Lower leg skin (tissue), 3 donors: ENCODE measurements around the gene PDZD2.

ENCODE experiments used
- POLR2A ChIP-seq, 2 donors: fragments of 450-650 bp; IDR thresholded peaks; one replicate each; pipeline ENCODE4 v1.6.1; 2016 to 2017; ENCODE audit warnings: antibody characterized with exemption in 2 of 2, mild to moderate bottlenecking in 1 of 2, moderate library complexity in 1 of 2
- TF ChIP-seq, protein P1 (sequence below), 3 donors: fragments of 450-650 bp; IDR thresholded peaks; one replicate each; pipeline ENCODE4 v1.5.1; 2016; ENCODE audit warnings: antibody characterized with exemption in 3 of 3, mild to moderate bottlenecking in 3 of 3, moderate library complexity in 2 of 3

DNA sequence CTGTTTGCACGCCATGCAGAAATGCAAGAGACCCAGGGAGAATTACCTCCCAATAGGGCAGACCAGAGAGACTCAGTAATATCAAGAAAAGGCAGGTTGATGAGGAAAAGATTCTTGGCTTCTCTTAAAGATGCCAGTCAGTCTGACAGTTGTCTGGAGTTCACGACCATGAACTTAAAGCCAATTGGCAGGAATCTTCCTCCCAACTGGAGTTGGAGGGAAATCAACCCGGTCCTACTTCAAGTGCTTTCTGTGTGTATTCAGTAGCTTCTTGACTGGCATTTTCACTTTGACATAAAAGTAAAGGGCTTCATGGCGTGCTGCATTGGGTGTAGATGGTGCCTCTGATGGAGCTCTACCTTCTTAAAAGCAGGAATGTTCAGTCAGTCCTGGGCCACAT is 390.9 kb downstream of the PDZD2 start:
- TF ChIP-seq, protein P1, sequence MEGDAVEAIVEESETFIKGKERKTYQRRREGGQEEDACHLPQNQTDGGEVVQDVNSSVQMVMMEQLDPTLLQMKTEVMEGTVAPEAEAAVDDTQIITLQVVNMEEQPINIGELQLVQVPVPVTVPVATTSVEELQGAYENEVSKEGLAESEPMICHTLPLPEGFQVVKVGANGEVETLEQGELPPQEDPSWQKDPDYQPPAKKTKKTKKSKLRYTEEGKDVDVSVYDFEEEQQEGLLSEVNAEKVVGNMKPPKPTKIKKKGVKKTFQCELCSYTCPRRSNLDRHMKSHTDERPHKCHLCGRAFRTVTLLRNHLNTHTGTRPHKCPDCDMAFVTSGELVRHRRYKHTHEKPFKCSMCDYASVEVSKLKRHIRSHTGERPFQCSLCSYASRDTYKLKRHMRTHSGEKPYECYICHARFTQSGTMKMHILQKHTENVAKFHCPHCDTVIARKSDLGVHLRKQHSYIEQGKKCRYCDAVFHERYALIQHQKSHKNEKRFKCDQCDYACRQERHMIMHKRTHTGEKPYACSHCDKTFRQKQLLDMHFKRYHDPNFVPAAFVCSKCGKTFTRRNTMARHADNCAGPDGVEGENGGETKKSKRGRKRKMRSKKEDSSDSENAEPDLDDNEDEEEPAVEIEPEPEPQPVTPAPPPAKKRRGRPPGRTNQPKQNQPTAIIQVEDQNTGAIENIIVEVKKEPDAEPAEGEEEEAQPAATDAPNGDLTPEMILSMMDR (IDR thresholded peaks at IDR 0.05): no peak
- TF ChIP-seq POLR2A (IDR thresholded peaks at IDR 0.05): no peak
